Measurements from ENCODE around the gene CSTF1.
A peak's percentile ranks its signal among the peaks of the same experiment; 100 is the strongest.

CSTF1 gene

GRCh38 chr20:56348746-56349145, 43.7 kb upstream of the CSTF1 start:
- no peak for DNase-seq (ENCODE audit: extremely low read depth, low read depth)
- TF ChIP-seq, protein P1, sequence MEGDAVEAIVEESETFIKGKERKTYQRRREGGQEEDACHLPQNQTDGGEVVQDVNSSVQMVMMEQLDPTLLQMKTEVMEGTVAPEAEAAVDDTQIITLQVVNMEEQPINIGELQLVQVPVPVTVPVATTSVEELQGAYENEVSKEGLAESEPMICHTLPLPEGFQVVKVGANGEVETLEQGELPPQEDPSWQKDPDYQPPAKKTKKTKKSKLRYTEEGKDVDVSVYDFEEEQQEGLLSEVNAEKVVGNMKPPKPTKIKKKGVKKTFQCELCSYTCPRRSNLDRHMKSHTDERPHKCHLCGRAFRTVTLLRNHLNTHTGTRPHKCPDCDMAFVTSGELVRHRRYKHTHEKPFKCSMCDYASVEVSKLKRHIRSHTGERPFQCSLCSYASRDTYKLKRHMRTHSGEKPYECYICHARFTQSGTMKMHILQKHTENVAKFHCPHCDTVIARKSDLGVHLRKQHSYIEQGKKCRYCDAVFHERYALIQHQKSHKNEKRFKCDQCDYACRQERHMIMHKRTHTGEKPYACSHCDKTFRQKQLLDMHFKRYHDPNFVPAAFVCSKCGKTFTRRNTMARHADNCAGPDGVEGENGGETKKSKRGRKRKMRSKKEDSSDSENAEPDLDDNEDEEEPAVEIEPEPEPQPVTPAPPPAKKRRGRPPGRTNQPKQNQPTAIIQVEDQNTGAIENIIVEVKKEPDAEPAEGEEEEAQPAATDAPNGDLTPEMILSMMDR (IDR thresholded peaks at IDR 0.05; ENCODE audit: low read depth, low read length, missing control alignments), result no peak
- H3K4me3 ChIP-seq (replicated peaks; ENCODE audit: low read depth, low read length), result no peak overlapping the region

DNA sequence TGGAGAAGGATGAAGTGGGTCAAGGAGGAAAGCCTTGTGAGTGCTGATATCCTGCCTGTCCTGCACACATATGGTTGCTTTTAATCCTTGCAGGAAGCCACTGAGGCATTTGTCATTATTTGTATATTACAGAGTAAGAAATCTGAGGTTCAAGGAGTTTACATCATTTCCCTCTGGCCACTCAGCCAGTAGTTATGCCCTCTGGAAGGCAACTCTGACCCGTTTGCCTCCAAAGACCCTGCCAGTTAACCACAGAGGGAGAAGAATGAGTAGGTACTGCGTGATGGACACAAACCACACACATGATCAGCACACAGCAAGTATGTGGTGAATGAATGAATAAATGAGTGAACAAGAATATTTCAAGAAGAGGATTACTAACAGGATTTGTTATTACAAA, 41.6 kb upstream of the CSTF1 start:
- TF ChIP-seq, protein P1 (IDR thresholded peaks at IDR 0.05; ENCODE audit: low read depth, low read length, missing control alignments), result no peak
- H3K4me3 ChIP-seq (replicated peaks; ENCODE audit: low read depth, low read length), result no peak overlapping the region
- no peak for DNase-seq (ENCODE audit: extremely low read depth, low read depth)

- no peak overlapping the region for H3K4me3 ChIP-seq (replicated peaks; ENCODE audit: low read depth, low read length)
- DNase-seq (ENCODE audit: extremely low read depth, low read depth), result no peak
- TF ChIP-seq, protein P1 (IDR thresholded peaks at IDR 0.05; ENCODE audit: low read depth, low read length, missing control alignments), result no peak
These were observed 39.9 kb upstream of the CSTF1 start for GRCh38 chr20:56352345-56353055.

GRCh38 chr20:56353356-56353755, 39.1 kb upstream of the CSTF1 start:
- TF ChIP-seq, protein P1 (IDR thresholded peaks at IDR 0.05; ENCODE audit: low read depth, low read length, missing control alignments), result no peak
- no peak overlapping the region for H3K4me3 ChIP-seq (replicated peaks; ENCODE audit: low read depth, low read length)
- DNase-seq (ENCODE audit: extremely low read depth, low read depth), result no peak

DNA sequence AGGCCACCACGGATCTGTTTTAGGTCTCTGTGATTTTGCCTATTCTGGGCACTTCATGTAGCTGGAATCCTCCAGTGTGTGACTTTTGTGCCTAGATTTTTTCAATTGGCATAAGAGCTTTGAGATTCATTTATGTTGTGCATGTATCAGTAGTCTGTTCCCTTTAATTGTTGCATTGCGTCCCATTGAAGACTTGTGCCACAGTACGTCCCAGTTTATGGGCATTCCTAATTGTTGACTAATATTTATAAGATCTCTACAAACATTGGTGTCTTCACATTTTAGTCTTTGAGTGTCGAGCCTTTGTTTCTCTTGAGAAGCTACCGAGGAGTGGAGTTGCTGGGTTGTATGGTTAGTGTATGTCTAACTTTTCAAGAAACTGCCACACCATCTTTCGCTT, 34.4 kb upstream of the CSTF1 start:
- H3K4me3 ChIP-seq (replicated peaks; ENCODE audit: low read depth, low read length), result peak overlapping the region; percentile 26
- TF ChIP-seq, protein P1 (IDR thresholded peaks at IDR 0.05; ENCODE audit: low read depth, low read length, missing control alignments), result no peak
- no peak for DNase-seq (ENCODE audit: extremely low read depth, low read depth)

DNA sequence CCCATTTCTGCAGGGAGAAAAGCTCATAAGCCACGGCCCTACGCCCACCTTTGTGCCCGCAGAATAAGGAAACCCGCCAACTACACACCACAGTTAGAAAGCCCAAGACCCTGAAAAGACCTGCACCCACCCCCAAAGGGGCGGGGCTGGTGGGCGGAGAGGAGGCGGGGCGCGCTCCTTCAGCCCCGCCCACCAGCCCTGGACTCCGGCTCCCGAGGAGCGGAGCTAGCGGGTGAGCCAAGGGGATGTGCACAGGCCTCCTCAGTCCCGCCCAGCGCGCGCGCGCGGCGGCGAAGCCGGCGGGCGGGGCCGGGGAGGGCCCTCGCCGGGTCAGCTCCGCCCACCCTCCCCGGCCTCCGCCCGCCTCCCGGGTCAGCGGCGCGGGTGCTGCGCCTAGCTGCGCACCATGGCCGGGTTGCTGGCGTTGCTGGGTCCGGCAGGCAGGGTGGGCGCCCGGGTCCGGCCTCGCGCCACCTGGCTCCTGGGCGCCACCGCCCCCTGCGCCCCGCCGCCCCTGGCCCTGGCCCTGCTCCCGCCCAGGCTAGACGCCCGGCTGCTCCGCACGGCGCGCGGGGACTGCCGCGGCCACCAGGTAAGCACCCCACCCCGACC, 33.7 kb upstream of the CSTF1 start, which contains the start of gene FAM210B:
Gene FAM210B (plus strand): TSS at position 375 of the 612 bp plus-strand sequence. CDS start 32 bp downstream, at position 407.
- TF ChIP-seq, protein P1 (IDR thresholded peaks at IDR 0.05; ENCODE audit: low read depth, low read length, missing control alignments), result no peak
- H3K4me3 ChIP-seq (replicated peaks; ENCODE audit: low read depth, low read length), result peak within 1 kb of the TSS; percentile 64
- DNase-seq (ENCODE audit: extremely low read depth, low read depth), result no peak

Data from HFF-Myc (cell line).